Effector memory CD4-positive, alpha-beta T cell (primary cell): ENCODE results near the gene CENPM.

Experiments used
- DNase-seq, 3 donors: peaks; one replicate each; pipeline ENCODE4 v3.0.0-alpha.2; 2020
- H3K27ac ChIP-seq: 2 replicates; pipeline ENCODE4 v1.7.0; 2013; ENCODE audit warnings: mild to moderate bottlenecking, low read length, moderate library complexity; ENCODE audit not compliant: insufficient read depth, poor library complexity, severe bottlenecking
- H3K27me3 ChIP-seq: replicated peaks from 2 replicates; pipeline ENCODE4 v1.7.0; 2013; ENCODE audit warnings: mild to moderate bottlenecking, low read length; ENCODE audit not compliant: insufficient read depth, control insufficient read depth, poor library complexity, severe bottlenecking
- H3K36me3 ChIP-seq: 2 replicates; pipeline ENCODE4 v1.7.0; 2013; ENCODE audit warnings: mild to moderate bottlenecking, low read length, moderate library complexity; ENCODE audit not compliant: control insufficient read depth, insufficient read depth
- H3K4me1 ChIP-seq: 2 replicates; pipeline ENCODE4 v1.7.0; 2013; ENCODE audit warnings: low read length, mild to moderate bottlenecking; ENCODE audit not compliant: control insufficient read depth, insufficient read depth, poor library complexity, severe bottlenecking
- H3K4me3 ChIP-seq: 2 replicates; pipeline ENCODE4 v1.7.0; 2013; ENCODE audit warnings: low read length, low read depth, mild to moderate bottlenecking; ENCODE audit not compliant: insufficient read depth, poor library complexity, severe bottlenecking
- H3K9me3 ChIP-seq: 2 replicates; pipeline ENCODE4 v1.7.0; 2013; ENCODE audit warnings: mild to moderate bottlenecking, low read length, moderate library complexity; ENCODE audit not compliant: control insufficient read depth

Gene CENPM

DNA sequence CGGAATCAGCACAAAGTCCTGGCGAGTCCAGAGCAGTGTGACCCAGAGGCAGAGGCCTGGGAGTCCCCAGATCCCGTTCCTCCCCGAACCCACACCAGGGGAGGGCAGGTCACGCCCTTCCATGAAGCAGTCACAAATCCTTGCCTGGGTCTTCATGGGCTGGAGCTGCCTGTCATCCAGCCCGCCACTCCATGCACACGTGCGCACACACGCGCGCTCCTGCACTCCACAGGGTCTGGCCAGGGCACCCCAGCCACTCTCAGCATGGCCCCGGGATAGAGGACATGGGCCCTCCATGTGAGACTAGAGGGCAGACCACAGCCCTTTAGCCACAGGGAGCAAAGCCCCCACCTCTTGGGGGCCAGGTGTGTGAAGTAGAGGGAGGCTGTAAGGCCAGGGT, 14.6 kb downstream of the CENPM start:
- Histone ChIP-seq H3K27ac (no peak overlapping the region), H3K9me3 (no peaks in the 10 kb centered on the region), H3K27me3 (no peaks in the 10 kb centered on the region), H3K36me3 (no peaks in the 10 kb centered on the region), H3K4me3 (no peak overlapping the region), H3K4me1 (peaks cover 4% of the 10 kb centered on the region)
- DNase-seq, result no peak

DNA sequence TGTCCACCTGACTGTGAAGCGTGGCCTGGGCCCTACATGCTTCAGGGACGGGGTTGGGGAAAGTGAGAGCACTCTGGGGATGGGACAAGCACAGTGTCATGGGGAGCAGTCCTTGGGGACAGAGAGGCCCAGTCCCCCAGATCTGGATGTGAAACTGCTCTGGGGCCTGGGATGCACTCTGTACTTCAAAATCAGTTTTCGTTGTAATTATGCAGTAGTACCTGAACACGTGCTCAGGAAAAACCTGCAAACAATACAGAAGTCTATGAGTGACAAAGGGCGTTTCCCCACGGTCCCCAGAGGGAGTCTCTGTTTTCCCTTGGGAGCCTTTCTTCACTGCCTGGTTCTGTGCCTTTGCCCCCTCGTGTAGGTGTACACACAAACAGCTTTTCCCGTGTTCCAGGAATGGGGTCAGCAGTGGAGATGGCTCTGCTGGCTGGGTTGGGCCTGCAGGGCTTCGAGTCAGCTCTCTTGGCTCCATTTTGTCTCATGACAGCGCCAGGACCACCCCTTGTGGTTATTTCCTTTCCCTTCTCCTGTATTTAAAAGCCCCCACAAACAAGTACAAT, 15.2 kb downstream of the CENPM start:
- no peak for DNase-seq
- no peaks in the 10 kb centered on the region for H3K9me3 ChIP-seq
- no peak overlapping the region for H3K27ac ChIP-seq
- no peak overlapping the region for H3K4me3 ChIP-seq
- H3K36me3 ChIP-seq, result no peaks in the 10 kb centered on the region
- peaks cover 4% of the 10 kb centered on the region for H3K4me1 ChIP-seq
- no peaks in the 10 kb centered on the region for H3K27me3 ChIP-seq

DNA sequence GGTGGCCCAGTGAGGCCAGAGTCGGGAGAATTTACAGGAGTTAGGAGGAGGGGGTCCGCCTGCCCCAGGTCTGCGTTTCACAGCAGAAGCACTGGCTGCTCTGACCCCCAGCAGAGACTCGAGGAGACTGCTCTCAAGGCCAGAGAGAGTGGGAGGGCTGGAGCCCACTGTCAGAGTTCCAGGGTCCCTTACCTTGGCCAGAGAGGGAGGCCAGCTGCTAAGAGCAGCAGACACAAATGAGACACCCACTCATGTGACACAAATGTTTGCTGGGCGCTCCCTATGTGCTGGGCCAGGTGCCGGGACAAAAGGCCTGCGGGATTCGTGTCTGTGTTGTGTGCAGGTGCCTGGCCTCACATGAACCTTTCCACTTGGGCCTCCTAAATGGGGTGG, 17.5 kb downstream of the CENPM start:
- peaks cover 4% of the 10 kb centered on the region for H3K4me1 ChIP-seq
- H3K27me3 ChIP-seq, result no peaks in the 10 kb centered on the region

DNA sequence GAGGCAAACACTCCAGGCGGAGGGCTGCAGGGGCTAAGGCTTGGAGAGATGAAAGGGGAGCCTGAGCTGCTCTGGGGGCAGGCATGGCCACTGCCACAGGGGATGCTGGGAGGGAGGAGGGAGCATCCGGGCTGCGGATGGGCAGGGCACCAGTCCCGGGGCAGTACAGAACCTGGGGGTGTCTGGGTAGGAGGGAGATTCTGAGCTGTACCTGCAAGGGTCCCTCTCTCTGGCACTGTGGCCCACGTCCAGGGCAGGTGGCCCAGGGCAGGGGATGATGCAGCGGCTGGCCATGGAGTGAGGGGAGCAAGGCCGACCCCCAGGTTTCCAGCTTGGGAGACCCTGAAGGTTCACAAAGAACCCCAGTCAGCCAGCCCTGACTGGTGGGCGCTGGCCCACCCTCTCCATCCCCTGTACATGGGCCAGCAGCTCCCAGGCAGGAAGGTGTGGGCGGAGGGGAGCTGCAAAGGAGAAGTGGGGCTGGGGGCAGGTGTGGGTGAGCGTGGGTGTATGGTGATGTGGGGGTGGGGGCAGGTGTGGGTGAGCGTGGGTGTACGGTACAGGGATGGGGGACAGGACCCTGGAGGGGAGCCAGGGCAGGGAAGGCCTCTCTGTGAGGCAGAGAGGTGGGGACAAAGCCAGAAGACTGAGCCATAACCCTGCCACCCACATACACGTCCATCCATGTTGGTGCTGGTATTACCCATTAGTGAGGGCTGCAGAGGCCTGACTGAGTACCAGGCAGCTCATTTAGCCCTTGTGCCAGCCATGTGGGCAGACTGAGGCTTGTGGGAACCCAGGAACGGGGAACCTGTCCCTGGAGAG, 18.1 kb downstream of the CENPM start:
- Histone ChIP-seq H3K27ac (no peak overlapping the region), H3K4me1 (peaks cover 4% of the 10 kb centered on the region), H3K27me3 (no peaks in the 10 kb centered on the region), H3K36me3 (no peaks in the 10 kb centered on the region), H3K9me3 (no peaks in the 10 kb centered on the region), H3K4me3 (no peak overlapping the region)
- DNase-seq, result no peak

More for the DNA sequence above, 17.5 kb downstream of the CENPM start:
- Histone ChIP-seq H3K27ac (no peak overlapping the region), H3K9me3 (no peaks in the 10 kb centered on the region), H3K36me3 (no peaks in the 10 kb centered on the region), H3K4me3 (no peak overlapping the region)
- no peak for DNase-seq

DNA sequence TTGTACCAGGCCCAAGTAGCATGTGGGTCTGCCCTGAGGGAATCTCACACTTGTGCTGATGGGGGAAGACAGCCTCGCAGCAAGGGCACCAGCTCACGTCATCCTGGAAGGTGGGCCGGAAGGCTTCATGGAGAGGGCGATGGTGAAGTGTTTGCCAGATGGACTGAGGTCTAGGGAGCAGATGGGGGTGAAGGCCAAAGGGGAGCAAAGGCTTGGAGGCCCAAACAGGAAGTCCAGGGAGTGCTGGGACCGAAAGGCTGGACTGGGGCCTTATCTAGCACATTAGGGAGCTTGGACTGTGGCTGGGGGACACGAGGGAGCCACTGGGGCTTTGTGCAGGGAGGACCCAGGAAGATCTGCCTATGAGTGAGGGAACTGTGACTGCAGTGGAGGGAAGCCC, 19.1 kb downstream of the CENPM start:
- Histone ChIP-seq H3K27me3 (no peaks in the 10 kb centered on the region), H3K36me3 (no peaks in the 10 kb centered on the region), H3K4me1 (peaks cover 4% of the 10 kb centered on the region), H3K4me3 (no peak overlapping the region), H3K27ac (no peak overlapping the region), H3K9me3 (no peaks in the 10 kb centered on the region)
- no peak for DNase-seq

DNA sequence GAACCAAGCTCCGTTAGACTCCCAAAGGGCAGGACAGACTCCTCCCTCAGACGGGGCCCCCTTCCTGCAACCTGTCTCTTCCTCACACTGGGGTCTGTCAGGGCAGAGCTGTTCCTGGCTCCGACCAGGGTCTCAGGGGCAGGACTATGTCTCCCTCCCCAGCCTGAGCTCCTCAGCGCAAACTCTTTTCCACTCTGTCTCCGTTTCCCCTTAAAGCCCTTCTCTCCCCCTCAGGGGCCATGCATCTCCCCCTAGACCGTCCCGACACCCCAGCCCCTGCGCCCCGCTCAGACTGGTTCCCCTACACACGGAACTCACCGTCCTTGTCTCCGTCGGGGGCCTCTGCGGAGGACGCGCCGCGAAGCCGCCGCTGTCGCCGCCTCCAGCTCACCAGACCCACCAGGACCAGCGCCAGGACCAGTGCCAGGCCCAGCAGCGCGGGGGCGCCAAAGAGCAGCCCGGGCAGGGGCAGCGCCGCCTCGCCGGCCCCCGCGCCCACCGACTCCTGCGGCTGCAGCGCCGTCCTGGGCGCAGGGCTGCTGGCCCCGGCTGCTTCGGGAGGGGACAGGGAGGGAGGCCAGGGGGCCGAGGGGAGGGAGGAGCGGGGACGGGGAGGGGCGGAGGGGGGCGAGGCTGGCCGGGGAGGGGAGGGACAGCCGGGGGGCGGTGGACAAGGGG, 21.0 kb downstream of the CENPM start:
- Histone ChIP-seq H3K4me1 (peaks cover 4% of the 10 kb centered on the region), H3K27ac (no peak overlapping the region), H3K36me3 (no peaks in the 10 kb centered on the region), H3K4me3 (peak overlapping the region; percentile 63), H3K27me3 (no peaks in the 10 kb centered on the region), H3K9me3 (no peaks in the 10 kb centered on the region)
- DNase-seq, result peak; percentile 56 to 67 (median 65)

DNA sequence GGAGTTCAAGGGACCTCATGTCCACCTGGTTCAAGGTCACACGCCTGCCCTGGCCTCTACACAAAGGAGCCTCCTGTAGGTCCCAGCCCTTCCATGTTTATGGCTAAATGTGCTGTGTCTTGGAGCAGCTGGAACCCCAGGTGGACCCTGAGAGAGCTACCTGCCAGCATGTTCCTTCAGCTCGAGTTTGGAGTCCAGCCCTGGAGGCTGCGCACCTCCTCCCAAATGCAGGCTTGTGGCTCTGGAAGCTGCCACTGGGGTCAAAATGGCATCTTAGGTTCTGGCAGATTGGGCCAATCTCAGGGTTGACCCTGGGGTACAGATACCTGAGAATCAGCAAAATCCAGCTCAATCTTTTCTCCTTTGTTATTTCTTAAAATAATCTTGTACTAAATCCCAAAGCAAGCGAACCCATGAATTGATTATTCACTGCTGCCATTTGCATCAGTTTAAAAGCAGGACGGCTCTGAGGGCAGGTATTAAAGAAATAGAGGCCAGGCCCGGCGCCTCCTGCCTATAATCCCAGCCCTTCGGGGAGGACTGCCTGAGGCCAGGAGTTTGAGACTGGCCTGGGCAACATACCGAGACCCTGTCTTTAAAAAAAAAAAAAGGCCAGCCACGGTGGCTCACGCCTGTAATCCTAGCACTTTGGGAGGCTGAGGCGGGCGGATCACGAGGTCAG, 23.2 kb downstream of the CENPM start:
- no peaks in the 10 kb centered on the region for H3K36me3 ChIP-seq
- H3K4me1 ChIP-seq, result peaks cover 13% of the 10 kb centered on the region
- no peaks in the 10 kb centered on the region for H3K27me3 ChIP-seq
- no peak for DNase-seq
- H3K27ac ChIP-seq, result no peak overlapping the region
- no peak overlapping the region for H3K4me3 ChIP-seq
- H3K9me3 ChIP-seq, result no peaks in the 10 kb centered on the region

DNA sequence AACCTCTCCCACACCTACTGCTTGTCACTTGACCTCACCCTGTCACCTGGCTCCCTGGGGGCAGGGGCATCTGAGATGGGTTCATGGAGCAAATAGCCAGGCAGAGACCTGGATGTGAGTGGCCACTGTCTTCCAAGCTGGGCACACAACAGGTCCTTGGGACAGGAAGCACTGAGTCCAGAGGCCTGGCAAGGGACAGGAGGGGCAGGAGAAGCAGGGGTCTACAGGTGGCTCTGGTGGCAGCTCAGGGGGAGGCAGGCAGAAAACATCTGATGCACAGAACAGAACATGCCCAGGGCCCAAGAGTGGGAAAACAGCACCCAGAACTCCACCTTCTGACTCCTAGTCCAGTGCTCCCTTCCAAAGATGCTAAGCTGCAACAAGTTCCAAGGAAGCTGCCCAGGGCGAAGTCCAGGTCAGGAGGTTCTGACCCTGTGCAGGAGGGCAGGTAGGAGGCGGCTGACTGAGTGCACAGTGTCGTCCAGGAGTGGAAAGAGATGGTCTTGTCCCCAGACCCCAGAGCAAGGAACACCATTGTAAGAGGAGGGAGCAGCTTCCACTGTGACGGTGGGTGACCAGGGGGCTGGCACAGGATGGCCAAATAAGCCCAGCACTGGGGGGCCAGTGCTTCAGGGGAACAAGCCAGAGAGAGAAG, 23.9 kb downstream of the CENPM start:
- H3K36me3 ChIP-seq, result no peaks in the 10 kb centered on the region
- H3K4me1 ChIP-seq, result peaks cover 11% of the 10 kb centered on the region
- H3K4me3 ChIP-seq, result no peak overlapping the region
- H3K9me3 ChIP-seq, result no peaks in the 10 kb centered on the region
- no peak overlapping the region for H3K27ac ChIP-seq
- no peak for DNase-seq
- no peaks in the 10 kb centered on the region for H3K27me3 ChIP-seq

DNA sequence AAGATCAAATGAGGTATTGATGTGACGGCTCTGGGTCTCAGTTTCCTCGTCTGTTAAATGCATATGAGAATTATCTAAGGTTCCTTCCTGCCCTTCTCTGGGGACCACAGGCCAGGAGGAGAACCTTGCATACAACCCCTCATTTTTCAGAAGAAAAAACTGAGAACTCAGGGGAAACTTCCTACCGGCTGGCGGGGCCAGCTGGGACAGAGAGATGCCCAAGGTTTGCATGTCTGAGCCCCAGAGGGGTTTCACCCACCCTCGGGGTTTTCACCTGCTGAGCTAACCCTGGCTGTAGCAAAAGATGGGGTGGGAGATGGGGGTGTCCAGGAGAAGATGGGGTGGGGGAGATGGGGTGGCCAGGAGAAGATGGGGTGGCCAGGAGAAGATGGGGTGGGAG, 24.6 kb downstream of the CENPM start:
- Histone ChIP-seq H3K36me3 (no peaks in the 10 kb centered on the region), H3K27ac (no peak overlapping the region), H3K4me3 (no peak overlapping the region), H3K4me1 (peaks cover 9% of the 10 kb centered on the region), H3K27me3 (no peaks in the 10 kb centered on the region), H3K9me3 (no peaks in the 10 kb centered on the region)
- no peak for DNase-seq
